RWPE2 (cell line): ENCODE results near the gene GSG1L.

Experiments used
- ATAC-seq: fragments of 200-7000 bp; cut with Tn5 transposase; 3 replicates; pipeline ENCODE4 v1.9.1; 2021; ENCODE audit warnings: low read depth
- DNase-seq: peaks from one replicate; pipeline ENCODE4 v3.0.0-alpha.2; 2020; ENCODE audit warnings: low spot score
- H3K27ac ChIP-seq: fragments of 450-650 bp; 2 replicates; pipeline ENCODE4 v1.5.1; 2017; ENCODE audit warnings: mild to moderate bottlenecking; ENCODE audit not compliant: poor library complexity, severe bottlenecking
- H3K27me3 ChIP-seq: fragments of 250-450 bp; sonication (Bioruptor Pico); 2 replicates; pipeline ENCODE4 v1.5.1; 2021; ENCODE audit warnings: mild to moderate bottlenecking, moderate library complexity; ENCODE audit not compliant: insufficient read depth, poor library complexity, severe bottlenecking
- H3K36me3 ChIP-seq: fragments of 250-450 bp; sonication (Bioruptor Pico); 2 replicates; pipeline ENCODE4 v1.5.1; 2020; ENCODE audit warnings: low read depth, mild to moderate bottlenecking, moderate library complexity
- H3K4me1 ChIP-seq: fragments of 250-450 bp; sonication (Bioruptor Pico); 2 replicates; pipeline ENCODE4 v1.5.1; 2021; ENCODE audit warnings: mild to moderate bottlenecking, moderate library complexity; ENCODE audit not compliant: insufficient read depth, poor library complexity, severe bottlenecking
- H3K4me3 ChIP-seq: fragments of 250-450 bp; sonication (Bioruptor Pico); 2 replicates; pipeline ENCODE4 v1.5.1; 2021; ENCODE audit warnings: mild to moderate bottlenecking, moderate library complexity; ENCODE audit not compliant: severe bottlenecking
- H3K9me3 ChIP-seq: fragments of 250-450 bp; sonication (Bioruptor Pico); 2 replicates; pipeline ENCODE4 v1.5.1; 2021; ENCODE audit warnings: mild to moderate bottlenecking, moderate library complexity; ENCODE audit not compliant: severe bottlenecking
- CTCF ChIP-seq: fragments of 450-650 bp; IDR thresholded peaks from one replicate; pipeline ENCODE4 v1.5.1; 2017; ENCODE audit warnings: mild to moderate bottlenecking, moderate library complexity; ENCODE audit not compliant: poor library complexity, severe bottlenecking

Gene GSG1L

GRCh38 chr16:28038409-28038808, 25.1 kb downstream of the GSG1L start:
- ATAC-seq: no peak
- DNase-seq: no peak
- Histone ChIP-seq H3K4me1 (no peaks in the 10 kb centered on the region), H3K27ac (no peak overlapping the region), H3K9me3 (no peaks in the 10 kb centered on the region), H3K36me3 (no peaks in the 10 kb centered on the region), H3K4me3 (no peak overlapping the region), H3K27me3 (peaks cover 2% of the 10 kb centered on the region)
- no peak for TF ChIP-seq CTCF

DNA sequence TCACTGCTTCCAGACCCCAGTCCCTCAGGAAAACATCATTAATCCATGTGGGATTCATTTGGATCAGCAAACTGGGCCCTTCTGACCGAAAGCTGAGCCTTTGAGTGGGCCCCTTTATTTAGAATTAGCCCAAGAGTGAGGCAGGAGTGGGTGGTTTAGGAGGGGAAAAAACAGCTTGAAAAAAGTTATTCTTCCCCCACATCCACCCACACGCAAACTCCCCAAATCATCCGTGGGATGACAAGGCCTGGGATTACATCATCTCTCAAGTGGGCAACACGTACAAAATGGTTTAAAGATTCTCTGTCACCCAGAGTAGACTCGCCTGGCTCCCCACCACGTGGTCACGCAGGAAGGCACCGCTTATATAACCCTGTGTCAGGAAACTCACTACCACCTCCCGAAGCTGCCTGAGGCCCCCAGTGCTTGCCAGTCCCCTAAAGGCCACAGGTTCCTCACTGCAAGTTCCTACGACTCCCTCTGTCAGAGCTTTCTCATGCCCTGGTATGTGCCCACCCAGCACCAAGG, 27.6 kb downstream of the GSG1L start:
- no peak overlapping the region for H3K27ac ChIP-seq
- no peak for ATAC-seq

DNA sequence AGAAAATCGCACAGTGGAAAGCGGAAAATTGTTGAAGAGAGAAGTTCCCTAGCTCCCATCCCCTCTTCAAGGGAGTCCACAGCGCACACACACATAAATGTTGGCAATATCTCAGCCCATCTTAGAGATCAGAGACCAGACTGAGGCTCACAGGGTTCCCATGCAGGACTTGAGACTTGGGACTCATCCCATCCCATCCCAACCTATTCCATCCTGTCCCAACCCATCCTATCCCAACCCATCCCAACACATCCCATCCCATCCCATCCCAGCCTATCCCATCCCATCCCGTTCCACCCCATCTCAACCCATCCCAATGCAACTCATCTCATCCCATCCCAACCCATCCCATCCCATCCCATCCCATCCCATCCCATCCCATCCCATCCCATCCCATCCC, 29.6 kb downstream of the GSG1L start:
- ATAC-seq: no peak
- H3K27ac ChIP-seq: no peak overlapping the region
- no peak overlapping the region for H3K4me3 ChIP-seq
- H3K36me3 ChIP-seq: no peaks in the 10 kb centered on the region
- peaks cover 5% of the 10 kb centered on the region for H3K27me3 ChIP-seq
- no peaks in the 10 kb centered on the region for H3K4me1 ChIP-seq
- no peak for DNase-seq
- TF ChIP-seq CTCF: no peak
- H3K9me3 ChIP-seq: no peaks in the 10 kb centered on the region

More for the DNA sequence above, 27.6 kb downstream of the GSG1L start:
- DNase-seq: no peak
- Histone ChIP-seq H3K4me3 (no peak overlapping the region), H3K9me3 (no peaks in the 10 kb centered on the region), H3K27me3 (peaks cover 5% of the 10 kb centered on the region), H3K4me1 (no peaks in the 10 kb centered on the region), H3K36me3 (no peaks in the 10 kb centered on the region)
- no peak for TF ChIP-seq CTCF

GRCh38 chr16:28029387-28030002, 34.0 kb downstream of the GSG1L start:
- Histone ChIP-seq H3K4me1 (no peaks in the 10 kb centered on the region), H3K9me3 (no peaks in the 10 kb centered on the region), H3K27ac (no peak overlapping the region), H3K4me3 (no peak overlapping the region), H3K36me3 (no peaks in the 10 kb centered on the region), H3K27me3 (peaks cover 3% of the 10 kb centered on the region)
- ATAC-seq: no peak
- TF ChIP-seq CTCF: no peak
- DNase-seq: no peak

DNA sequence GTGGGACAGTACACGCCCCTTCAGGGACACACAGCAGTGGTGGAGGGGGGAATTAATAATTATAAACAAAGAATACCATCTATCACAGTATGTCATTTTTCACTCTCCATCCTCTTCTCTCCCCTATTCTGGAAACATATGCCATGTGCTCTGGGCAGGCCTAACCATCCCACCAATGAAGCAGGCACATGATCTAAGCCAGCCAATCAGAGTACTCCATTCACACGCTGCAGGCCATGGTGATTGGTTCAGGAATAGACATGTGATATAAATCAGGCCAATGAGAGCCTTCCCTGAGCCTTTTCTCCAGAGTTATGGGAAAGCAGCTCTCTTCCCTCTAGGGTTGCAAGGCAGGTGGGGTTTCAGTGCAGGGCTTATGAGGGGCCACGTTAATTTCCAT, 36.5 kb downstream of the GSG1L start:
- Histone ChIP-seq H3K27ac (no peak overlapping the region), H3K4me1 (no peaks in the 10 kb centered on the region), H3K4me3 (no peak overlapping the region), H3K27me3 (no peaks in the 10 kb centered on the region), H3K9me3 (no peaks in the 10 kb centered on the region), H3K36me3 (no peaks in the 10 kb centered on the region)
- no peak for DNase-seq
- TF ChIP-seq CTCF: no peak
- ATAC-seq: no peak
